Endothelial cell of umbilical vein (primary cell): ENCODE results near the gene TENM4. TPM values are rescaled to one million over a fixed set of nuclear protein-coding genes. Genes with fewer than 3 reads are reported as not detected.

Experiments
- BruUV-seq: library from RNA; stranded (reverse); fragments of 400-500 nt; replicated peaks from 2 replicates; lab custom pipeline; 2021; lab: Mats Ljungman, UMichigan
- CTCF ChIA-PET: fragments of 300-600, 350-600 bp; sonication (Branson Sonifier 250); formaldehyde crosslinking; loops from one replicate; lab custom pipeline; 2021; ENCODE audit warnings: antibody characterized with exemption, inconsistent platforms; lab: Charles Lee
- POLR2A ChIA-PET: fragments of 300-600, 350-600 bp; sonication (Branson Sonifier 250); formaldehyde crosslinking; loops from one replicate; lab custom pipeline; 2021; ENCODE audit warnings: antibody characterized with exemption, inconsistent platforms; lab: Charles Lee
- DNase-seq: peaks from one replicate; pipeline ENCODE4 v3.0.0-alpha.2; 2011; ENCODE audit warnings: low read depth, low spot score
- FAIRE-seq: peaks from 2 replicates; lab custom pipeline; 2011; peaks lifted over from hg19 to GRCh38; lab: Jason Lieb, UNC
- H2AFZ ChIP-seq: 2 replicates; pipeline ENCODE4 v1.6.0; 2012; ENCODE audit warnings: low read depth, low read length, control low read depth, inconsistent platforms
- H3K27ac ChIP-seq: 2 replicates; pipeline ENCODE4 v1.5.1; 2011; ENCODE audit warnings: low read depth, mild to moderate bottlenecking, control low read depth, low read length, moderate library complexity; ENCODE audit not compliant: insufficient read depth
- H3K27me3 ChIP-seq, 2 experiments: 2 replicates each; pipeline versions ENCODE4 v1.6.0 to v1.6.1; 2011; ENCODE audit warnings: low read length in 2 of 2, mixed read lengths in 1 of 2; ENCODE audit not compliant: control insufficient read depth in 2 of 2, insufficient read depth in 2 of 2
- H3K36me3 ChIP-seq, 2 experiments: 2 replicates in 1 of 2; 3 replicates in 1 of 2; pipeline ENCODE4 v1.5.1; 2011; ENCODE audit warnings: low read length in 2 of 2, mild to moderate bottlenecking in 1 of 2, moderate library complexity in 1 of 2; ENCODE audit not compliant: control insufficient read depth in 2 of 2, insufficient read depth in 2 of 2; ENCODE audit errors: extremely low read depth in 1 of 2
- H3K4me1 ChIP-seq: 3 replicates; pipeline ENCODE4 v1.5.1; 2011; ENCODE audit warnings: mild to moderate bottlenecking, low read length; ENCODE audit not compliant: control insufficient read depth, insufficient read depth; ENCODE audit errors: extremely low read depth
- H3K4me2 ChIP-seq: 2 replicates; pipeline ENCODE4 v1.6.1; 2011; ENCODE audit warnings: low read length, control low read depth, mixed read lengths; ENCODE audit not compliant: insufficient read depth
- H3K4me3 ChIP-seq, 3 experiments: fragments of 200-600 bp in 1 of 3; sonication (generic), shearing (Covaris generic) in 1 of 3; replicated peaks in 1 of 3; 2 replicates each; pipeline ENCODE4 v1.5.1; 2011 to 2016; ENCODE audit warnings: control low read depth in 3 of 3, low read length in 3 of 3, mild to moderate bottlenecking in 2 of 3, inconsistent platforms in 1 of 3, low read depth in 1 of 3, moderate library complexity in 1 of 3; ENCODE audit not compliant: insufficient read depth in 1 of 3
- H3K79me2 ChIP-seq: 2 replicates; pipeline ENCODE4 v1.6.0; 2012; ENCODE audit warnings: low read length, inconsistent platforms; ENCODE audit not compliant: control insufficient read depth, insufficient read depth
- H3K9ac ChIP-seq: replicated peaks from 2 replicates; pipeline ENCODE3; 2011; ENCODE audit warnings: low read length, control low read depth; ENCODE audit not compliant: insufficient read depth; ENCODE audit errors: extremely low read depth
- H3K9me1 ChIP-seq: replicated peaks from 3 replicates; pipeline ENCODE4 v1.6.0; 2011; ENCODE audit warnings: mild to moderate bottlenecking, low read length; ENCODE audit not compliant: control insufficient read depth, insufficient read depth; ENCODE audit errors: extremely low read depth
- H3K9me3 ChIP-seq: replicated peaks from 2 replicates; pipeline ENCODE4 v1.5.1; 2012; ENCODE audit warnings: low read length, inconsistent platforms; ENCODE audit not compliant: control insufficient read depth, insufficient read depth
- H4K20me1 ChIP-seq: replicated peaks from 2 replicates; pipeline ENCODE3; 2011; ENCODE audit warnings: mild to moderate bottlenecking, low read length; ENCODE audit not compliant: control insufficient read depth, insufficient read depth; ENCODE audit errors: extremely low read depth
- EZH2 ChIP-seq: IDR thresholded peaks from 2 replicates; pipeline ENCODE4 v1.6.1; 2012; ENCODE audit warnings: borderline replicate concordance, low read depth, mild to moderate bottlenecking, moderate library complexity, low read length, inconsistent platforms; ENCODE audit not compliant: severe bottlenecking
- FOS ChIP-seq: IDR thresholded peaks from 2 replicates; pipeline ENCODE4 v1.6.1; 2011; ENCODE audit warnings: mild to moderate bottlenecking, low read length, moderate library complexity, borderline replicate concordance; ENCODE audit not compliant: insufficient read depth
- GATA2 ChIP-seq: IDR thresholded peaks from 2 replicates; pipeline ENCODE4 v1.7.0; 2011; ENCODE audit warnings: low read depth, mild to moderate bottlenecking, moderate library complexity, mixed read lengths, low read length; ENCODE audit not compliant: insufficient read length, insufficient read depth
- JUN ChIP-seq: IDR thresholded peaks from 2 replicates; pipeline ENCODE4 v1.6.1; 2011; ENCODE audit warnings: borderline replicate concordance, low read depth; ENCODE audit not compliant: insufficient read length, insufficient read depth
- MAX ChIP-seq: IDR thresholded peaks from 2 replicates; pipeline ENCODE4 v1.6.1; 2011; ENCODE audit not compliant: insufficient read depth, insufficient read length
- MYC ChIP-seq: IDR thresholded peaks from one replicate; pipeline ENCODE4 v1.6.1; 2011; ENCODE audit warnings: mild to moderate bottlenecking, low read depth, low read length
- POLR2A ChIP-seq: IDR thresholded peaks from 2 replicates; pipeline ENCODE4 v1.6.1; 2012; ENCODE audit warnings: low read depth, mild to moderate bottlenecking, control low read depth, low read length
- POLR2AphosphoS5 ChIP-seq: IDR thresholded peaks from 2 replicates; pipeline ENCODE4 v1.6.1; 2012; ENCODE audit warnings: low read depth, mild to moderate bottlenecking, control low read depth, low read length, moderate library complexity; ENCODE audit not compliant: insufficient read depth
- dilution Hi-C: fragments of 300-500 bp; cut with MboI; formaldehyde crosslinking; loops from one replicate; pipeline ENCODE4 v1.15.0; 2019; ENCODE audit warnings: low sequenced_read_pairs; ENCODE audit not compliant: extremely low pct_ligation_motif_present
- intact Hi-C: fragments of 100-400 bp; cut with micrococcal nuclease; formaldehyde crosslinking; loops from one replicate; pipeline ENCODE4 v1.10.0; 2022
- polyA plus RNA-seq, 4 experiments: library from polyadenylated mRNA; depleted of rRNA in 3 of 4; stranded (reverse) in 3 of 4; unstranded in 1 of 4; fragments of >200 nt; gene quantifications; 2 replicates each; pipeline versions ENCODE4 v1.2.1 to v1.2.3, GENCODE V29; 2011 to 2012; ENCODE audit warnings: missing spikeins in 1 of 4
- total RNA-seq: library from RNA; stranded (reverse); gene quantifications from 2 replicates; pipeline ENCODE4 v1.2.3, GENCODE V29; 2021
- TF ChIP-seq, protein P1 (sequence below), 2 donors: IDR thresholded peaks; 1 replicate in 1 of 2; 2 replicates in 1 of 2; pipeline ENCODE4 v1.5.1; 2011; ENCODE audit warnings: low read length in 2 of 2, mild to moderate bottlenecking in 2 of 2, moderate library complexity in 2 of 2, control low read depth in 1 of 2, inconsistent platforms in 1 of 2, low read depth in 1 of 2; ENCODE audit not compliant: insufficient read depth in 1 of 2; ENCODE audit errors: extremely low read depth in 1 of 2

Gene TENM4
- total and polyA plus RNA-seq, 2 donors (not counting 3 experiments of a cell fraction or from before 2014, with no cell fraction given) = 0.06 to 0.27 TPM

- Histone ChIP-seq H3K4me2 (no peak overlapping the region), H3K4me1 (no peaks in the 10 kb centered on the region), H3K9me3 (no peaks in the 10 kb centered on the region), H3K9ac (no peak overlapping the region), H3K79me2 (no peaks in the 10 kb centered on the region), H4K20me1 (no peaks in the 10 kb centered on the region), H3K4me3 (no peak overlapping the region), H2AFZ (no peak overlapping the region), H3K9me1 (no peaks in the 10 kb centered on the region), H3K27ac (no peak overlapping the region), H3K27me3 (no peaks in the 10 kb centered on the region), H3K36me3 (no peaks in the 10 kb centered on the region)
- no TSS peak for BruUV-seq
- dilution Hi-C loops (no loop called here), intact Hi-C loops (no loop called here)
- TF ChIP-seq FOS (no peak), MYC (no peak), MAX (no peak), POLR2A (no peak), POLR2AphosphoS5 (no peak), JUN (no peak), GATA2 (no peak), EZH2 (no peak)
- TF ChIP-seq, protein P1, sequence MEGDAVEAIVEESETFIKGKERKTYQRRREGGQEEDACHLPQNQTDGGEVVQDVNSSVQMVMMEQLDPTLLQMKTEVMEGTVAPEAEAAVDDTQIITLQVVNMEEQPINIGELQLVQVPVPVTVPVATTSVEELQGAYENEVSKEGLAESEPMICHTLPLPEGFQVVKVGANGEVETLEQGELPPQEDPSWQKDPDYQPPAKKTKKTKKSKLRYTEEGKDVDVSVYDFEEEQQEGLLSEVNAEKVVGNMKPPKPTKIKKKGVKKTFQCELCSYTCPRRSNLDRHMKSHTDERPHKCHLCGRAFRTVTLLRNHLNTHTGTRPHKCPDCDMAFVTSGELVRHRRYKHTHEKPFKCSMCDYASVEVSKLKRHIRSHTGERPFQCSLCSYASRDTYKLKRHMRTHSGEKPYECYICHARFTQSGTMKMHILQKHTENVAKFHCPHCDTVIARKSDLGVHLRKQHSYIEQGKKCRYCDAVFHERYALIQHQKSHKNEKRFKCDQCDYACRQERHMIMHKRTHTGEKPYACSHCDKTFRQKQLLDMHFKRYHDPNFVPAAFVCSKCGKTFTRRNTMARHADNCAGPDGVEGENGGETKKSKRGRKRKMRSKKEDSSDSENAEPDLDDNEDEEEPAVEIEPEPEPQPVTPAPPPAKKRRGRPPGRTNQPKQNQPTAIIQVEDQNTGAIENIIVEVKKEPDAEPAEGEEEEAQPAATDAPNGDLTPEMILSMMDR (IDR thresholded peaks at IDR 0.05; ENCODE audit: extremely low read depth in 1 of 2, insufficient read depth in 1 of 2, low read depth in 1 of 2, low read length in 2 of 2) = no peak
- no peak for DNase-seq
- no peak for FAIRE-seq
- CTCF ChIA-PET = no interaction called here
- POLR2A ChIA-PET = no interaction called here
Observed at GRCh38 chr11:79193663-79194310, 247.0 kb downstream of the TENM4 start.
